Activated CD8-positive, alpha-beta memory T cell treated with anti-CD3 and anti-CD28 coated beads, Interleukin-2, amount 50 U/mL, for 24 hours (primary cell): ENCODE measurements around the gene NR3C1.

ENCODE experiments used
- DNase-seq: peaks from one replicate; pipeline ENCODE4 v3.0.0-alpha.2; 2020; ENCODE audit errors: extremely low read depth

NR3C1 gene

GRCh38 chr5:143259254-143259605 lies 144.3 kb downstream of the NR3C1 start:
- DNase-seq = no peak

- no peak for DNase-seq
These were observed 144.8 kb downstream of the NR3C1 start for GRCh38 chr5:143258559-143259253.

GRCh38 chr5:143254819-143255218 lies 148.7 kb downstream of the NR3C1 start:
- DNase-seq = no peak

GRCh38 chr5:143251946-143252345 lies 151.5 kb downstream of the NR3C1 start:
- DNase-seq = no peak

- DNase-seq = no peak
These were observed 152.3 kb downstream of the NR3C1 start for GRCh38 chr5:143251190-143251589.

- DNase-seq = no peak
These were observed 153.6 kb downstream of the NR3C1 start for GRCh38 chr5:143249851-143250250.

GRCh38 chr5:143248822-143249579 lies 154.5 kb downstream of the NR3C1 start:
- no peak for DNase-seq

- DNase-seq = no peak
These were observed 155.1 kb downstream of the NR3C1 start for GRCh38 chr5:143248391-143248790.

GRCh38 chr5:143247134-143247815 lies 156.2 kb downstream of the NR3C1 start:
- DNase-seq = no peak

- DNase-seq = no peak
These were observed 157.4 kb downstream of the NR3C1 start for GRCh38 chr5:143245929-143246561.

GRCh38 chr5:143244990-143245389 lies 158.5 kb downstream of the NR3C1 start:
- no peak for DNase-seq

- DNase-seq = no peak
These were observed 159.3 kb downstream of the NR3C1 start for GRCh38 chr5:143244000-143244736.

- no peak for DNase-seq
These were observed 160.4 kb downstream of the NR3C1 start for GRCh38 chr5:143243103-143243502.

GRCh38 chr5:143241892-143242291 lies 161.6 kb downstream of the NR3C1 start:
- no peak for DNase-seq

GRCh38 chr5:143239882-143240518 lies 163.5 kb downstream of the NR3C1 start:
- DNase-seq = no peak

- DNase-seq = no peak
These were observed 164.9 kb downstream of the NR3C1 start for GRCh38 chr5:143238620-143239019.

GRCh38 chr5:143237664-143238063 lies 165.8 kb downstream of the NR3C1 start:
- DNase-seq = no peak

- no peak for DNase-seq
These were observed 166.8 kb downstream of the NR3C1 start for GRCh38 chr5:143236682-143237081.

GRCh38 chr5:143235423-143235822 lies 168.1 kb downstream of the NR3C1 start:
- DNase-seq = no peak

GRCh38 chr5:143234162-143234842 lies 169.2 kb downstream of the NR3C1 start:
- no peak for DNase-seq

- DNase-seq = no peak
These were observed 170.5 kb downstream of the NR3C1 start for GRCh38 chr5:143233031-143233430.
